HFFc6 (cell line): ENCODE measurements around the gene EMP2. TPM values are rescaled to one million over a fixed set of nuclear protein-coding genes. Genes with fewer than 3 reads are reported as not detected.
A peak's percentile ranks its signal among the peaks of the same experiment; 100 is the strongest.

Experiments used
- DNase-seq: peaks from one replicate; pipeline ENCODE4 v3.0.0-alpha.2; 2018
- H3K27ac Mint-ChIP-seq: 2 replicates; pipeline ENCODE4 v1.8.0; 2020; ENCODE audit warnings: mild to moderate bottlenecking, mixed read lengths
- H3K27me3 Mint-ChIP-seq: 2 replicates; pipeline ENCODE4 v1.8.0; 2021; ENCODE audit warnings: mild to moderate bottlenecking, moderate library complexity, mixed read lengths; ENCODE audit not compliant: insufficient read depth
- H3K36me3 Mint-ChIP-seq: 2 replicates; pipeline ENCODE4 v1.8.0; 2021; ENCODE audit warnings: low read depth, mixed read lengths
- H3K4me1 Mint-ChIP-seq: 2 replicates; pipeline ENCODE4 v1.8.0; 2020; ENCODE audit warnings: low read depth, mixed read lengths
- H3K4me3 Mint-ChIP-seq: 2 replicates; pipeline ENCODE4 v1.8.0; 2020; ENCODE audit warnings: mild to moderate bottlenecking, moderate library complexity, mixed read lengths
- H3K9me3 Mint-ChIP-seq: 2 replicates; pipeline ENCODE4 v1.8.0; 2020; ENCODE audit warnings: mild to moderate bottlenecking, mixed read lengths
- CTCF ChIP-seq: fragments of 200-600 bp; sonication (generic); IDR thresholded peaks from 2 replicates; pipeline ENCODE4 v1.5.0; 2021; ENCODE audit warnings: antibody characterized with exemption, mild to moderate bottlenecking
- total RNA-seq, 6 experiments: library from RNA; stranded (reverse); fragmentation: NEBNext Ultra II Directional; extraction: Animal tissue kit (Norgen Biotek cat#: 25700); gene quantifications; 2 replicates in 1 of 6; 3 replicates in 5 of 6; pipeline ENCODE4 v1.2.3, GENCODE V29; 2021

The EMP2 gene
- total RNA-seq, 6 experiments from 2014 or later: 14.3 to 35.7 (median 29.7) TPM

GRCh38 chr16:10576390-10577304 lies 3.8 kb downstream of the EMP2 start:
- Mint-ChIP-seq H3K36me3 (no peaks in the 10 kb centered on the region), H3K4me3 (no peak overlapping the region), H3K27ac (peak overlapping the region; percentile 68), H3K9me3 (no peaks in the 10 kb centered on the region), H3K27me3 (peaks cover 3% of the 10 kb centered on the region), H3K4me1 (peaks cover 56% of the 10 kb centered on the region)
- no peak for TF ChIP-seq CTCF
- DNase-seq: no peak

GRCh38 chr16:10575506-10576130 lies 4.8 kb downstream of the EMP2 start:
- H3K36me3 Mint-ChIP-seq: no peaks in the 10 kb centered on the region
- H3K27ac Mint-ChIP-seq: no peak overlapping the region; the same call in 1 of the 2 replicates
- no peak for TF ChIP-seq CTCF
- no peaks in the 10 kb centered on the region for H3K9me3 Mint-ChIP-seq
- no peak for DNase-seq
- peaks cover 3% of the 10 kb centered on the region; the same call in 1 of the 2 replicates for H3K27me3 Mint-ChIP-seq
- peaks cover 53% of the 10 kb centered on the region for H3K4me1 Mint-ChIP-seq
- no peak overlapping the region for H3K4me3 Mint-ChIP-seq

DNA sequence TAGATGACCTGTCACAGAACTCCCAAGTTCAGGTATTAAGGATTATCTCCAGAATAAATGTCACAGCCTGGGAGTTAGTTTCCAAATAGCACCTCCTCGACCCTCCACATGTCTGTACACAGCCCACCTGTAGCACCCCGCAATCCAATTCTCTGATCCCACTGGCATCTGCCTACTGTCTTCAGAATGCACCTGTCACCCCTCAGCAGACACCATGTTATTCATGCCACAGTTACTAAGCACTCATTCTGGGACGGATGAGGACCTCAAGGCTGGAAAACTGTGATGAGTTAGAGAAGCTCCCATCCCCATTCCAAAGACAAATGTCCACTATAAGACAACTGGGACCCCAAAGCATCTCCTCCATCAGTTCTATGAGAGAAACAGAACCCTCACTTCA lies 7.8 kb downstream of the EMP2 start:
- Mint-ChIP-seq H3K4me1 (peaks cover 31% of the 10 kb centered on the region), H3K9me3 (no peaks in the 10 kb centered on the region), H3K36me3 (no peaks in the 10 kb centered on the region), H3K27ac (no peak overlapping the region; the same call in 1 of the 2 replicates), H3K4me3 (no peak overlapping the region), H3K27me3 (peaks cover 2% of the 10 kb centered on the region; the same call in 1 of the 2 replicates)
- DNase-seq: no peak
- TF ChIP-seq CTCF: no peak

DNA sequence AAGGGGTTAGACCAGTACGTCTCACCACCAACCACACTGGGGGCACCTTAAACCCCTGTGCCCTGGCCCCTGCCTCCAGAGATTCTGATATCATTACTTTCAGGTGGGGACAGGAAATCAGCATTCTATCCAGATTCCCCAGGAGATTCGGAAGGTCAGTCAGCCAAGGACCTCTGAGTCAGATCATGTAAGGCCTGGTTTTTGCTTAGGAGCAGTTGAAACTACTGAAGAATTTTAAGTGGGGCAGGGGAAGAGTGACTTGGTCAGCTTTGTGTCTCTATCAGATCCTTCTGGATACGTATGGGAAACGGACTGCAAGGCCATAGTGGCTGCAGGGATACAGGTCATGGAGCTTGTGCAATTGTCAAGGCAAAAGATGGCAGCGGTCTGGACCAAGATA lies 9.0 kb downstream of the EMP2 start:
- TF ChIP-seq CTCF: no peak
- DNase-seq: no peak

DNA sequence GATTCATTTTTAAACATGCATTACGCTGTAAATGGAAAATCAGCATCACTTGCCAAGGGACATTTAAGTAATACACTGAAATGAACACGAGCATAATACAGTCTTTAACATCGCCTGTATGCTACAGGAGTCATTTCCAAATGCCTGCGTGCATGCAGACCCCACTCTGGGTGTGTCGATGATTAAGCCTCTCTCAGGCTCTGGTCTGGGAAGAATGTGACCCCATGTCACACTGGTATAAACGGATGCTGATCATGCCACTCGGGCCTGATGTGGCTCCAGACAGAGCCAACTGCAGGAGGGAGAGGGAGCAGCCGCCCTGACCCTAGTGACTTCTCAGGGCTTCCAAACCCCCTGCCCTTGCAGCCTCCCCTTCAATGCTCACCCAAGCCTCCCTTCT lies 10.8 kb downstream of the EMP2 start:
- H3K36me3 Mint-ChIP-seq: no peaks in the 10 kb centered on the region
- H3K27me3 Mint-ChIP-seq: 0 out of 2 replicates have a peak, but pooled peaks cover 2% of the 10 kb centered on the region
- TF ChIP-seq CTCF: no peak
- H3K4me1 Mint-ChIP-seq: peaks cover 8% of the 10 kb centered on the region
- no peaks in the 10 kb centered on the region for H3K9me3 Mint-ChIP-seq
- no peak overlapping the region for H3K27ac Mint-ChIP-seq
- no peak overlapping the region for H3K4me3 Mint-ChIP-seq
- no peak for DNase-seq

More for the DNA sequence above, 9.0 kb downstream of the EMP2 start:
- H3K4me1 Mint-ChIP-seq: peaks cover 18% of the 10 kb centered on the region
- no peaks in the 10 kb centered on the region for H3K36me3 Mint-ChIP-seq
- H3K4me3 Mint-ChIP-seq: no peak overlapping the region
- H3K9me3 Mint-ChIP-seq: no peaks in the 10 kb centered on the region
- H3K27me3 Mint-ChIP-seq: 0 out of 2 replicates have a peak, but pooled peaks cover 2% of the 10 kb centered on the region
- H3K27ac Mint-ChIP-seq: no peak overlapping the region
